Mononuclear cell (primary cell): Measurements from ENCODE around the gene MYBL2. TPM values are rescaled to one million over a fixed set of nuclear protein-coding genes. Genes with fewer than 3 reads are reported as not detected.

Experiments used
- H3K27me3 ChIP-seq: 2 replicates; pipeline ENCODE4 v1.6.0; 2011; ENCODE audit warnings: low read length, control low read depth; ENCODE audit not compliant: insufficient read depth
- H3K4me1 ChIP-seq: 2 replicates; pipeline ENCODE4 v1.5.1; 2011; ENCODE audit warnings: mild to moderate bottlenecking, low read length, control low read depth; ENCODE audit not compliant: insufficient read depth
- H3K4me3 ChIP-seq: 2 replicates; pipeline ENCODE4 v1.5.1; 2011; ENCODE audit warnings: mild to moderate bottlenecking, low read length, moderate library complexity
- H3K9me3 ChIP-seq: 2 replicates; pipeline ENCODE4 v1.5.1; 2011; ENCODE audit warnings: low read depth, mild to moderate bottlenecking, control low read depth, low read length
- total RNA-seq: library from RNA; depleted of rRNA; stranded (reverse); fragments of >200 nt; gene quantifications from one replicate; pipeline ENCODE4 v1.2.3, GENCODE V29; 2012

The MYBL2 gene
- total RNA-seq, 1 donor: 0.21 TPM

- H3K4me1 ChIP-seq: peaks cover 15% of the 10 kb centered on the region
- peak overlapping the region; percentile 16 for H3K4me3 ChIP-seq
Observed at GRCh38 chr20:43667341-43668132, 623 bp downstream of the MYBL2 start.

GRCh38 chr20:43669332-43669731, 2.4 kb downstream of the MYBL2 start:
- Histone ChIP-seq H3K27me3 (no peaks in the 10 kb centered on the region), H3K9me3 (no peaks in the 10 kb centered on the region), H3K4me1 (peaks cover 15% of the 10 kb centered on the region), H3K4me3 (no peak overlapping the region)

More at GRCh38 chr20:43667341-43668132, 623 bp downstream of the MYBL2 start:
- Histone ChIP-seq H3K27me3 (no peaks in the 10 kb centered on the region), H3K9me3 (no peaks in the 10 kb centered on the region)

GRCh38 chr20:43670423-43670822, 3.5 kb downstream of the MYBL2 start:
- Histone ChIP-seq H3K4me1 (peaks cover 15% of the 10 kb centered on the region), H3K4me3 (no peak overlapping the region), H3K27me3 (no peaks in the 10 kb centered on the region), H3K9me3 (no peaks in the 10 kb centered on the region)

DNA sequence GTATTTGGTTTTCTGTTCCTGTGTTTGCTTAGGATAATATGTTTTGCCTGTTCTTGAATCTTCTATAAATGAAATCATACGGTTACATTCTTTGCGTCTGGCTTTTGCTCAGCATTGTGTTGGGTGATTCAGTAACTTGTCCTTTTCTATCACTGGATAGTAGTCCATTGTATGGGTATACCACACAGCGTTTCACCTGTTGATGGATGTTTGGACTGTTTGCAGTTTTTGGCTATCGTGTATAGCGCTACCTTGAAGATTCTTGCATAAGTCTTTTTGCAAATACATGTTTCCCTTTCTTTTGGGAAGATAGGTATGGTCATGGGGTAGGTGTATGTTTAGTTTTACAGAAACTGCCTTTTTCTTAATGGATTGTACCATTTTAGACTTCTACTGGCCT, 9.5 kb downstream of the MYBL2 start:
- H3K9me3 ChIP-seq: no peaks in the 10 kb centered on the region
- H3K4me3 ChIP-seq: no peak overlapping the region
- H3K27me3 ChIP-seq: no peaks in the 10 kb centered on the region
- H3K4me1 ChIP-seq: peaks cover 3% of the 10 kb centered on the region

- Histone ChIP-seq H3K9me3 (no peaks in the 10 kb centered on the region), H3K4me3 (no peak overlapping the region), H3K4me1 (peaks cover 14% of the 10 kb centered on the region), H3K27me3 (no peaks in the 10 kb centered on the region)
Observed at GRCh38 chr20:43680981-43681380, 14.1 kb downstream of the MYBL2 start.

DNA sequence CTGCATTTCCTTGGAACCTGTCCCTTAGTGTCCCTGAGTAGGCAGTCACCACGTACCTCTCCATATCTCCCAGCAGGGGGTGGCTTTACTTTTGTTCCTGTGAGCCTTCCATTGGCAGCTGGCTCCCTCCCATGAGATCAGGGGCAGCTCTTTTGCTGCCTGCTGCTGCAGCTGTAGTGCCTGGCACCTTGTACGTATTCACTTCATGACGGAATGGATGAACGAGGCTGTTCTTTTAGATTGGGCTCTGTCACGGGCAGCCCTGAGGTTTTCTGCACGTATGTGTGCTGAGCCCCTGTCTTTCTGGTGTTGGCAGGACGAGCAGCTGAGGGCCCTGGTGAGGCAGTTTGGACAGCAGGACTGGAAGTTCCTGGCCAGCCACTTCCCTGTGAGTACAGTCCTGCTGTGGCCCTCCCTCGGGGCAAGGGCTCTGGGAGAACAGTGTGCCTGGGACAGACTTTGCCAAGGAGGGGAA, 14.6 kb downstream of the MYBL2 start:
- peaks cover 14% of the 10 kb centered on the region for H3K4me1 ChIP-seq
- no peaks in the 10 kb centered on the region for H3K9me3 ChIP-seq
- H3K4me3 ChIP-seq: no peak overlapping the region
- no peaks in the 10 kb centered on the region for H3K27me3 ChIP-seq

DNA sequence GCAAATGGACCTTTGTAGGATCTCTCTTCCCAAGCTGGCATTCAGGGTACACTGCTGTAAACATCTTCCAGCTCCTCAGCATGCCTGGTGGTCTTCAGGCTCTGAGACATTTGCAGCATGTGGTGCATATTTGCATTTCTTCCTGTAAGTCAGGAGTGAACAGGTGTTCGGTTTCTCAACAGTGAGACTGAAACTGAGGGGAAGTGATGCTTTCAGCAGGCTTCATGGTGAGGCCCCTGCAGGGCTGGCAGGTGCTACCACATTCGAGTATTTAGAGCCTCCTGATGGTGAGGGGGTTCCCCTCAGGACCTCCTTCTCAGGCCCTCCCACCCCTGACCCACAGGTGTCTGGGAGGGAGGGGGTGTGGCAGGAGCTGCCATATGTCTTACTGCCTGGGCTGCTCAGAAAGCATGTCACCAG, 15.1 kb downstream of the MYBL2 start:
- Histone ChIP-seq H3K4me3 (no peak overlapping the region), H3K9me3 (no peaks in the 10 kb centered on the region), H3K4me1 (peaks cover 14% of the 10 kb centered on the region), H3K27me3 (no peaks in the 10 kb centered on the region)

DNA sequence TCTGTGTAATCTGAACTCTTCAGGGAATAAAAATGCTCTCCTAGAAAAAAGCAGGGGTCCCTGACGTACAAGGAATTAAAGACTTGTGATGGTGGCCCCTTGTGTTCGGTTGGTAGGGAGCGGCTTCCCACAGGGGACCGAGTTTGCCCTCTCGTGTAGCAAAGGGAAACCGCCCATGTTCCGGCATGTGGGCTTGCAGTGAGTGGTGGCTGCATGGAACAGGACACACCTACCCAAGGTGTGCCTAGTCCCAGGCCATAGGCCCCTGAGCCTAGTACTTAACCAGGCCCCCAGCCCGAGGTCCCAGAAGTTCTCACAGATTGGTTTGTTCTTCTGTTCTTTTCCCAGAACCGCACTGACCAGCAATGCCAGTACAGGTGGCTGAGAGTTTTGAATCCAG, 15.5 kb downstream of the MYBL2 start:
- Histone ChIP-seq H3K27me3 (no peaks in the 10 kb centered on the region), H3K4me3 (no peak overlapping the region), H3K9me3 (no peaks in the 10 kb centered on the region), H3K4me1 (peaks cover 14% of the 10 kb centered on the region)

DNA sequence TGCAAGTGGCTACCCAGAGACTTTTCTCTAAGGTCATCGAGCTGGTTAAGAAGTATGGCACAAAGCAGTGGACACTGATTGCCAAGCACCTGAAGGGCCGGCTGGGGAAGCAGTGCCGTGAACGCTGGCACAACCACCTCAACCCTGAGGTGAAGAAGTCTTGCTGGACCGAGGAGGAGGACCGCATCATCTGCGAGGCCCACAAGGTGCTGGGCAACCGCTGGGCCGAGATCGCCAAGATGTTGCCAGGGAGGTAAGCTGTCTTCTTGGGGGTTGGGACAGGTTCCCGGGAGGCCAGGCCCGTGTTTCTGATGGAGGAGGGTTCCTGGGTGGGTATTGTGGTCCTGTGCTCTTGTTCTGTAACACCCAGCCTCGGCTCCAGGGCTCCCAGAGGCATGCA, 19.9 kb downstream of the MYBL2 start:
- Histone ChIP-seq H3K27me3 (no peaks in the 10 kb centered on the region), H3K4me1 (peaks cover 7% of the 10 kb centered on the region), H3K9me3 (no peaks in the 10 kb centered on the region), H3K4me3 (no peak overlapping the region)

- H3K4me3 ChIP-seq: no peak overlapping the region
- no peaks in the 10 kb centered on the region for H3K4me1 ChIP-seq
- H3K9me3 ChIP-seq: no peaks in the 10 kb centered on the region
- H3K27me3 ChIP-seq: no peaks in the 10 kb centered on the region
Observed at GRCh38 chr20:43689165-43689564, 22.3 kb downstream of the MYBL2 start.

- Histone ChIP-seq H3K4me1 (no peaks in the 10 kb centered on the region), H3K9me3 (no peaks in the 10 kb centered on the region), H3K27me3 (no peaks in the 10 kb centered on the region), H3K4me3 (no peak overlapping the region)
Observed at GRCh38 chr20:43690943-43691598, 24.2 kb downstream of the MYBL2 start.

DNA sequence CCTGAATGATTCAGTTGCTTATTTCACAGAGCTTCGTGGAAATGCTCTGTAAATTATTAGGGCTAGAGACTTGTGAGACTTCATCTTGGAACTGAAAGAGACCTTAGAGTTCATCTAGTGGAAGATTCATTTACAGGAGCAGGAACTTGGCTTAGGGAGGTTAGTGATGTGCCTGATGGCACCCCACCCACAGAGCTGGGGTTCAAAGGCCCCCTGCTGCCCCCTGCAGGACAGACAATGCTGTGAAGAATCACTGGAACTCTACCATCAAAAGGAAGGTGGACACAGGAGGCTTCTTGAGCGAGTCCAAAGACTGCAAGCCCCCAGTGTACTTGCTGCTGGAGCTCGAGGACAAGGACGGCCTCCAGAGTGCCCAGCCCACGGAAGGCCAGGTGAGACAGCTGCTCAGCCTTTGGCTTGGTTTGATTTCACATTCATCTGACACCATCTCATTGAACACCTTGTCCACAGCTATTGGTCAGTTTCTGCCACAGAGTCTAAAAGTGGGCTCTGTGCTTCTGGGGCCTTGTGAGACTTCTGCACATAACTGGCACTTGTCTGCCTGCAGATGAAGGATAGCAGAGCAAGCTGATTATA, 25.1 kb downstream of the MYBL2 start:
- no peaks in the 10 kb centered on the region for H3K4me1 ChIP-seq
- no peaks in the 10 kb centered on the region for H3K27me3 ChIP-seq
- no peaks in the 10 kb centered on the region for H3K9me3 ChIP-seq
- H3K4me3 ChIP-seq: no peak overlapping the region

DNA sequence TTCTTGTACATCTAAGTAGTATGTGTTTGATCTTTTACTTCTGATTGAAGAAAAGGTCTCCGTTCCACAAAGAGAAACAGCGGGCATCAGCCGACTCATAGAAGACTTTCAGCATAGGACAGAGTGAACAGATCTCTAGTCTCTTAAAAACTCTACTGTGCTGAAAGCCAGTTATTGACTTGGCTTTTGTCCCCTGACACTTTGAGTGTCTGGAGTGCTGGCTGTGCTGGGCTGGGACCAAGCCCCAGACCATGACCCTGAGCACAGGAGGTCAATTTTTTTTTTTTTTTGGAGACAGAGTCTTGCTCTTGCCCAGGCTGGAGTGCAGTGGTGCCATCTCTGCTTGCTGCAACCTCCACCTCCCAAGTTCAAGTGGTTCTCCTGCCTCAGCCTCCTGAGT, 27.8 kb downstream of the MYBL2 start:
- H3K4me3 ChIP-seq: no peak overlapping the region
- no peaks in the 10 kb centered on the region for H3K4me1 ChIP-seq
- no peaks in the 10 kb centered on the region for H3K9me3 ChIP-seq
- H3K27me3 ChIP-seq: no peaks in the 10 kb centered on the region

- no peaks in the 10 kb centered on the region for H3K27me3 ChIP-seq
- no peaks in the 10 kb centered on the region for H3K9me3 ChIP-seq
- no peak overlapping the region for H3K4me3 ChIP-seq
- no peaks in the 10 kb centered on the region for H3K4me1 ChIP-seq
Observed at GRCh38 chr20:43695571-43695970, 28.7 kb downstream of the MYBL2 start.

GRCh38 chr20:43699941-43700565, 33.1 kb downstream of the MYBL2 start:
- Histone ChIP-seq H3K4me1 (no peaks in the 10 kb centered on the region), H3K4me3 (no peak overlapping the region), H3K27me3 (no peaks in the 10 kb centered on the region), H3K9me3 (no peaks in the 10 kb centered on the region)
